H9 (cell line): ENCODE data around the gene MYO5B. TPM values are rescaled to one million over a fixed set of nuclear protein-coding genes. Genes with fewer than 3 reads are reported as not detected.

Source experiments
- DNase-seq: peaks from one replicate; pipeline ENCODE4 v3.0.0-alpha.2; 2017
- H2AFZ ChIP-seq: one replicate; pipeline ENCODE4 v1.6.1; 2013; ENCODE audit warnings: mild to moderate bottlenecking, low read length, control low read depth, moderate library complexity
- H2AK5ac ChIP-seq: 2 replicates; pipeline ENCODE4 v1.6.1; 2013; ENCODE audit warnings: low read length, control low read depth, mixed read lengths; ENCODE audit not compliant: insufficient read length
- H2BK120ac ChIP-seq: one replicate; pipeline ENCODE4 v1.6.1; 2013; ENCODE audit warnings: low read depth, mild to moderate bottlenecking, low read length, control low read depth, inconsistent platforms; ENCODE audit not compliant: poor library complexity, severe bottlenecking
- H2BK12ac ChIP-seq: 2 replicates; pipeline ENCODE4 v1.6.1; 2013; ENCODE audit warnings: low read length, control low read depth, mixed read lengths, low read depth; ENCODE audit not compliant: insufficient read length
- H2BK15ac ChIP-seq: 2 replicates; pipeline ENCODE4 v1.6.1; 2013; ENCODE audit warnings: low read depth, low read length, control low read depth
- H2BK20ac ChIP-seq: one replicate; pipeline ENCODE4 v1.6.1; 2013; ENCODE audit warnings: low read depth, mild to moderate bottlenecking, low read length, control low read depth, inconsistent platforms; ENCODE audit not compliant: poor library complexity, severe bottlenecking
- H2BK5ac ChIP-seq: 2 replicates; pipeline ENCODE4 v1.6.1; 2013; ENCODE audit warnings: low read length, control low read depth, mixed read lengths; ENCODE audit not compliant: insufficient read length
- H3K14ac ChIP-seq: 2 replicates; pipeline ENCODE4 v1.6.1; 2013; ENCODE audit warnings: low read length, control low read depth; ENCODE audit not compliant: insufficient read depth
- H3K18ac ChIP-seq: 2 replicates; pipeline ENCODE4 v1.6.1; 2013; ENCODE audit warnings: low read depth, mild to moderate bottlenecking, mixed read lengths, low read length, control low read depth; ENCODE audit not compliant: insufficient read length
- H3K23ac ChIP-seq: 2 replicates; pipeline ENCODE4 v1.6.1; 2013; ENCODE audit warnings: low read length, control low read depth, mixed read lengths, low read depth; ENCODE audit not compliant: insufficient read length
- H3K23me2 ChIP-seq: 2 replicates; pipeline ENCODE4 v1.6.1; 2013; ENCODE audit warnings: low read depth, mild to moderate bottlenecking, mixed read lengths, low read length, control low read depth; ENCODE audit not compliant: insufficient read length, poor library complexity, severe bottlenecking
- H3K27ac ChIP-seq: 2 replicates; pipeline ENCODE4 v1.5.1; 2013; ENCODE audit warnings: low read length, control low read depth, mixed read lengths, low read depth; ENCODE audit not compliant: insufficient read length
- H3K27me3 ChIP-seq: 2 replicates; pipeline ENCODE4 v1.6.1; 2013; ENCODE audit warnings: low read length, control low read depth, inconsistent platforms; ENCODE audit not compliant: insufficient read depth
- H3K4ac ChIP-seq: 2 replicates; pipeline ENCODE4 v1.6.1; 2013; ENCODE audit warnings: low read depth, mild to moderate bottlenecking, control low read depth, inconsistent platforms, low read length, moderate library complexity
- H3K4me1 ChIP-seq: 2 replicates; pipeline ENCODE4 v1.6.1; 2013; ENCODE audit warnings: low read length, control low read depth, inconsistent platforms; ENCODE audit not compliant: insufficient read depth
- H3K4me2 ChIP-seq: 2 replicates; pipeline ENCODE4 v1.6.1; 2013; ENCODE audit warnings: low read length, control low read depth, mixed read lengths; ENCODE audit not compliant: insufficient read length, insufficient read depth
- H3K56ac ChIP-seq: 2 replicates; pipeline ENCODE4 v1.6.1; 2013; ENCODE audit warnings: low read depth, mild to moderate bottlenecking, mixed read lengths, low read length, control low read depth; ENCODE audit not compliant: insufficient read length
- H3K79me1 ChIP-seq: 2 replicates; pipeline ENCODE4 v1.6.1; 2013; ENCODE audit warnings: low read depth, mild to moderate bottlenecking, moderate library complexity, low read length, control low read depth, inconsistent platforms; ENCODE audit not compliant: insufficient read depth, poor library complexity, severe bottlenecking
- H3K79me2 ChIP-seq: 2 replicates; pipeline ENCODE4 v1.6.1; 2013; ENCODE audit warnings: low read length, control low read depth, inconsistent platforms; ENCODE audit not compliant: insufficient read depth
- H3K9ac ChIP-seq: 2 replicates; pipeline ENCODE4 v1.6.1; 2013; ENCODE audit warnings: low read length, control low read depth, mixed read lengths; ENCODE audit not compliant: insufficient read length; ENCODE audit errors: extremely low read depth
- H3K9me3 ChIP-seq: one replicate; pipeline ENCODE4 v1.6.1; 2013; ENCODE audit warnings: low read depth, low read length, inconsistent platforms; ENCODE audit not compliant: control insufficient read depth
- H3T11ph ChIP-seq: one replicate; pipeline ENCODE4 v1.6.1; 2013; ENCODE audit warnings: mild to moderate bottlenecking, low read length, control low read depth, inconsistent platforms
- H4K20me1 ChIP-seq: one replicate; pipeline ENCODE4 v1.6.1; 2013; ENCODE audit not compliant: control insufficient read depth, insufficient read length, insufficient read depth
- H4K5ac ChIP-seq: 2 replicates; pipeline ENCODE4 v1.6.1; 2013; ENCODE audit warnings: low read depth, mild to moderate bottlenecking, mixed read lengths, low read length, control low read depth; ENCODE audit not compliant: insufficient read length
- H4K8ac ChIP-seq: replicated peaks from 2 replicates; pipeline ENCODE4 v1.6.1; 2013; ENCODE audit warnings: low read length, control low read depth, mixed read lengths, low read depth; ENCODE audit not compliant: insufficient read length
- H4K91ac ChIP-seq: 2 replicates; pipeline ENCODE4 v1.6.1; 2013; ENCODE audit warnings: low read depth, mild to moderate bottlenecking, moderate library complexity, mixed read lengths, low read length, control low read depth; ENCODE audit not compliant: insufficient read length
- H3K27ac Mint-ChIP-seq, 3 experiments: 2 replicates in 2 of 3; 3 replicates in 1 of 3; pipeline ENCODE4 v1.8.0; 2020 to 2021; ENCODE audit warnings: mixed read lengths in 3 of 3, mild to moderate bottlenecking in 1 of 3, moderate library complexity in 1 of 3
- H3K27me3 Mint-ChIP-seq: 2 replicates; pipeline ENCODE4 v1.8.0; 2021; ENCODE audit warnings: low read depth, mild to moderate bottlenecking, moderate library complexity, mixed read lengths
- H3K36me3 Mint-ChIP-seq, 3 experiments: 2 replicates in 2 of 3; 3 replicates in 1 of 3; pipeline ENCODE4 v1.8.0; 2020 to 2021; ENCODE audit warnings: low read depth in 3 of 3, mixed read lengths in 3 of 3; ENCODE audit not compliant: insufficient read depth in 1 of 3
- H3K4me1 Mint-ChIP-seq, 2 experiments: 2 replicates each; pipeline ENCODE4 v1.8.0; 2020; ENCODE audit warnings: mixed read lengths in 2 of 2
- H3K4me3 Mint-ChIP-seq, 2 experiments: 2 replicates in 1 of 2; 3 replicates in 1 of 2; pipeline ENCODE4 v1.8.0; 2020 to 2021; ENCODE audit warnings: mild to moderate bottlenecking in 2 of 2, mixed read lengths in 2 of 2, moderate library complexity in 1 of 2
- H3K9me3 Mint-ChIP-seq, 2 experiments: 2 replicates in 1 of 2; 3 replicates in 1 of 2; pipeline ENCODE4 v1.8.0; 2020; ENCODE audit warnings: mild to moderate bottlenecking in 2 of 2, mixed read lengths in 2 of 2, moderate library complexity in 1 of 2
- CTCF ChIP-seq: fragments of 200-600 bp; sonication (generic); conservative IDR thresholded peaks from 3 replicates; pipeline ENCODE4 v1.8.0; 2021; ENCODE audit warnings: antibody characterized with exemption, mild to moderate bottlenecking
- WGBS: extraction: QIAGEN DNeasy Blood & Tissue Kit; methylation state at CpG from one replicate; pipeline ENCODE4 v1.1.7; 2013; ENCODE audit warnings: missing lambda C conversion rate, low lambda C conversion rate, mixed read lengths; ENCODE audit not compliant: insufficient read length; ENCODE audit errors: extremely low coverage; 5-methylcytosine and 5-hydroxymethylcytosine counted together
- total RNA-seq: library from RNA; stranded (reverse); gene quantifications from 2 replicates; pipeline ENCODE4 v1.2.1, GENCODE V29; 2021

The MYO5B gene
- total RNA-seq, 1 experiment from 2014 or later = 9.3 TPM

DNA sequence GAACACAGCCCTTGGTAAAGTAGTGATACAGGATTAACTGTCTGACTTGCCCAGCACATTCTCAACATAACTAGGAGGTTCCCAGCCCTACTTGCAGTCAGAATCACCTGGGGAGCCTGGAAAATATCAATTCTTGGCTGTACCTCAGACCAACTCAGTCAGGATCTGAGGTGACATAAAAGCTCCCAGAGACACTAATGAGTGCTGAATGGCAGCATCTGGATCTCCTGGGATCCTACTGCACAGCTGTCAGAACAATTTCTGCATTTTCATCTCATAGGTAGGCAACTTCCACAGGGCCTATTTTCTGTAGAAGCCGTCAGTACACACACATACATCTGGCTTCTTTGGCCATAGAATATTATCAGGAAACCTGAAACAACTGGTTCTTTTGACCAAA, 138.8 kb downstream of the MYO5B start:
- H3K27me3 Mint-ChIP-seq = peaks cover 2% of the 10 kb centered on the region; the same call in 1 of the 2 replicates
- Histone ChIP-seq H3K9me3 (no peaks in the 10 kb centered on the region), H2BK15ac (no peak overlapping the region), H2BK12ac (no peak overlapping the region), H4K5ac (no peak overlapping the region), H3T11ph (no peak overlapping the region), H3K27ac (no peak overlapping the region), H2AFZ (no peak overlapping the region), H3K4me2 (no peak overlapping the region), H4K20me1 (no peaks in the 10 kb centered on the region), H2BK120ac (no peak overlapping the region), H3K79me2 (no peaks in the 10 kb centered on the region), H3K27me3 (no peaks in the 10 kb centered on the region), H3K18ac (no peak overlapping the region), H3K23me2 (no peaks in the 10 kb centered on the region), H3K9ac (no peak overlapping the region), H2AK5ac (no peak overlapping the region), H4K8ac (no peak overlapping the region), H4K91ac (no peak overlapping the region), H3K56ac (no peak overlapping the region), H3K79me1 (no peaks in the 10 kb centered on the region), H2BK20ac (no peak overlapping the region), H3K4ac (no peak overlapping the region), H3K4me1 (no peaks in the 10 kb centered on the region), H3K14ac (no peak overlapping the region), H3K23ac (no peak overlapping the region), H2BK5ac (no peak overlapping the region)
- no peak overlapping the region for H3K27ac Mint-ChIP-seq
- DNase-seq = no peak
- TF ChIP-seq CTCF = no peak
- no CpG with 5 or more reads among the region's 1 CpG for WGBS
- no peak overlapping the region for H3K4me3 Mint-ChIP-seq
- 0 out of 4 replicates have a peak, but pooled peaks cover 0 to 2% of the 10 kb centered on the region in 2 experiments for H3K4me1 Mint-ChIP-seq
- no peaks in the 10 kb centered on the region; a peak in 1 of 7 replicates for H3K36me3 Mint-ChIP-seq
- no peaks in the 10 kb centered on the region for H3K9me3 Mint-ChIP-seq
